Activated CD8-positive, alpha-beta memory T cell treated with anti-CD3 and anti-CD28 coated beads, Interleukin-2, amount 50 U/mL, for 24 hours (primary cell): ENCODE data around the gene PINK1.
"Not testable (repeated sequence)": the region's sequence is repeated elsewhere in the genome, so short reads cannot be mapped to it uniquely, and the experiment has no call there.

Experiments
- DNase-seq: peaks from one replicate; pipeline ENCODE4 v3.0.0-alpha.2; 2020; ENCODE audit errors: extremely low read depth

The PINK1 gene

GRCh38 chr1:20633190-20634064, at the start of gene PINK1:
Gene PINK1 (plus strand): TSS chr1:20633458. CDS start chr1:20633549, 91 bp downstream.
- peak; percentile 49 for DNase-seq

GRCh38 chr1:20584890-20585289, 48.4 kb upstream of the PINK1 start:
- DNase-seq = no peak

- no peak for DNase-seq
Observed at GRCh38 chr1:20586953-20587660, 46.2 kb upstream of the PINK1 start.

- DNase-seq = no peak
Observed at GRCh38 chr1:20587661-20588053, 45.6 kb upstream of the PINK1 start.

GRCh38 chr1:20588634-20589225, 44.5 kb upstream of the PINK1 start, which contains the start of gene CDA:
Gene CDA (plus strand): TSS chr1:20589097. CDS start chr1:20589130, 33 bp downstream.
- DNase-seq = no peak

- no peak for DNase-seq
Observed at GRCh38 chr1:20589331-20590278, 43.7 kb upstream of the PINK1 start.

GRCh38 chr1:20590306-20590777, 42.9 kb upstream of the PINK1 start:
- DNase-seq = no peak

- DNase-seq = no peak
Observed at GRCh38 chr1:20593756-20594155, 39.5 kb upstream of the PINK1 start.

GRCh38 chr1:20594746-20595145, 38.5 kb upstream of the PINK1 start:
- no peak for DNase-seq

GRCh38 chr1:20596106-20596505, 37.2 kb upstream of the PINK1 start:
- no peak for DNase-seq

GRCh38 chr1:20597650-20598049, 35.6 kb upstream of the PINK1 start:
- DNase-seq = no peak

- DNase-seq = no peak
Observed at GRCh38 chr1:20600156-20600555, 33.1 kb upstream of the PINK1 start.

GRCh38 chr1:20601129-20601825, 32.0 kb upstream of the PINK1 start:
- DNase-seq = no peak

- no peak for DNase-seq
Observed at GRCh38 chr1:20602851-20603450, 30.3 kb upstream of the PINK1 start.

GRCh38 chr1:20603504-20604464, 29.5 kb upstream of the PINK1 start:
- no peak for DNase-seq

- no peak for DNase-seq
Observed at GRCh38 chr1:20604678-20605077, 28.6 kb upstream of the PINK1 start.

GRCh38 chr1:20606801-20607570, 26.3 kb upstream of the PINK1 start:
- not testable (repeated sequence) for DNase-seq

GRCh38 chr1:20609541-20609940, 23.7 kb upstream of the PINK1 start:
- DNase-seq = no peak
